ENCODE data around the gene ZNF892. TPM values are rescaled to one million over a fixed set of nuclear protein-coding genes. Genes with fewer than 3 reads are reported as not detected.

Gene ZNF892
- total RNA-seq (1 to 10 TPM; 2.0 to 4.9 (median 3.7) TPM), polyA plus RNA-seq (1 to 10 TPM; 1.2 to 1.3 TPM)
- long read RNA-seq, donor 1, partial matches to known transcripts: 0 of 1 reads
- long read RNA-seq, donor 1, other reads (novel, unspliced or antisense): 1 of 1 reads
- long read RNA-seq, donor 2, partial matches to known transcripts: 0 of 1 reads
- long read RNA-seq, donor 2, other reads (novel, unspliced or antisense): 1 of 1 reads
- long read RNA-seq, donor 3, partial matches to known transcripts: 0 of 2 reads
- long read RNA-seq, donor 3, other reads (novel, unspliced or antisense): 2 of 2 reads

GRCh38 chr2:95207111-95207961, at the start of gene ZNF892:
ZNF892 (plus strand) TSS chr2:95207521; CDS start chr2:95207816, 295 bp downstream.
- ATAC-seq: peak; percentile 97 to 99 (median 99)
- intact Hi-C loops (cut with DNase I): loop anchor here in 7 of 10 donors (1.0 to 10.0 kb wide), 8 partner anchors 40 to 130 kb away; partner anchors contain the start of genes ZNF2 (in 5 of the 7) and MRPS5 (in 2 of the 7)

GRCh38 chr2:95158441-95158840, 48.9 kb upstream of the ZNF892 start:
- peaks cover 0 to 37% (median 25%) of the 10 kb centered on the region in 9 donors for H3K36me3 ChIP-seq
- H3K27ac ChIP-seq: peak overlapping the region in 6 of 12 donors; percentile 76 to 88 (median 80)
- intact Hi-C loops (cut with DNase I): loop anchor here in 4 of 10 donors (2.0 to 5.0 kb wide), 2 partner anchors 36 kb away; partner anchors contain the start of gene MRPS5 (in 3 of the 4)
- H3K27me3 ChIP-seq: no peaks in the 10 kb centered on the region
- peaks cover 0 to 24% (median 5%) of the 10 kb centered on the region in 12 donors for H3K9me3 ChIP-seq
- no peak for DNase-seq
- H3K4me3 ChIP-seq: peak overlapping the region; percentile 50 to 93 (median 81)
- WGBS, 4 donors: 51 to 71% (median 58%) methylated on average over 10 of the region's 10 CpGs
- TF ChIP-seq POLR2A (IDR thresholded peaks at IDR 0.05) (no peak), CTCF (IDR thresholded peaks at IDR 0.05) (no peak)
- peaks cover 4 to 22% (median 12%) of the 10 kb centered on the region in 12 donors for H3K4me1 ChIP-seq
- ATAC-seq: no peak

More at GRCh38 chr2:95207111-95207961, at the start of gene ZNF892:
- Histone ChIP-seq H3K36me3 (peaks cover 0 to 28% (median 11%) of the 10 kb centered on the region in 9 donors), H3K9me3 (peaks cover 0 to 34% (median 23%) of the 10 kb centered on the region in 12 donors), H3K4me1 (peaks cover 0 to 21% (median 10%) of the 10 kb centered on the region in 12 donors), H3K27ac (peak within 1 kb of the TSS; percentile 19 to 96 (median 92)), H3K27me3 (no peaks in the 10 kb centered on the region), H3K4me3 (peak within 1 kb of the TSS; percentile 57 to 94 (median 78))
- peak; percentile 91 to 95 (median 94) for DNase-seq
- 1% methylated on average over 36 to 74 of the region's 74 CpGs for WGBS, 4 donors
- TF ChIP-seq POLR2A (IDR thresholded peaks at IDR 0.05) (peak in 1 of 2 donors; percentile 67), CTCF (IDR thresholded peaks at IDR 0.05) (peak in 11 of 12 donors; percentile 12 to 70 (median 53))

GRCh38 chr2:95158891-95159619, 48.3 kb upstream of the ZNF892 start:
- H3K27me3 ChIP-seq: no peaks in the 10 kb centered on the region
- 1 to 2% (median 1%) methylated on average over 24 to 58 of the region's 58 CpGs for WGBS, 4 donors
- H3K4me1 ChIP-seq: peaks cover 4 to 28% (median 15%) of the 10 kb centered on the region in 12 donors
- peak overlapping the region; percentile 50 to 93 (median 81) for H3K4me3 ChIP-seq
- DNase-seq (peak; percentile 42 to 73 (median 61)), ATAC-seq (peak; percentile 36 to 73 (median 70))
- intact Hi-C loops (cut with DNase I): loop anchor here in 4 of 10 donors (2.0 to 5.0 kb wide), 2 partner anchors 36 to 37 kb away; partner anchors contain the start of gene MRPS5 (in 3 of the 4)
- H3K36me3 ChIP-seq: peaks cover 0 to 31% (median 20%) of the 10 kb centered on the region in 9 donors
- TF ChIP-seq POLR2A (IDR thresholded peaks at IDR 0.05) (no peak), CTCF (IDR thresholded peaks at IDR 0.05) (no peak)
- H3K9me3 ChIP-seq: peaks cover 0 to 18% (median 2%) of the 10 kb centered on the region in 12 donors
- H3K27ac ChIP-seq: peak overlapping the region; percentile 35 to 88 (median 77)

All from heart left ventricle (tissue), 16 donors.